Measurements from ENCODE around the gene COL27A1. TPM values are rescaled to one million over a fixed set of nuclear protein-coding genes. Genes with fewer than 3 reads are reported as not detected.
A peak's percentile ranks its signal among the peaks of the same experiment; 100 is the strongest.

Gene COL27A1
- polyA plus RNA-seq, 1 of the 3 experiments (the other 2 are of a cell fraction): 8.7 TPM

DNA sequence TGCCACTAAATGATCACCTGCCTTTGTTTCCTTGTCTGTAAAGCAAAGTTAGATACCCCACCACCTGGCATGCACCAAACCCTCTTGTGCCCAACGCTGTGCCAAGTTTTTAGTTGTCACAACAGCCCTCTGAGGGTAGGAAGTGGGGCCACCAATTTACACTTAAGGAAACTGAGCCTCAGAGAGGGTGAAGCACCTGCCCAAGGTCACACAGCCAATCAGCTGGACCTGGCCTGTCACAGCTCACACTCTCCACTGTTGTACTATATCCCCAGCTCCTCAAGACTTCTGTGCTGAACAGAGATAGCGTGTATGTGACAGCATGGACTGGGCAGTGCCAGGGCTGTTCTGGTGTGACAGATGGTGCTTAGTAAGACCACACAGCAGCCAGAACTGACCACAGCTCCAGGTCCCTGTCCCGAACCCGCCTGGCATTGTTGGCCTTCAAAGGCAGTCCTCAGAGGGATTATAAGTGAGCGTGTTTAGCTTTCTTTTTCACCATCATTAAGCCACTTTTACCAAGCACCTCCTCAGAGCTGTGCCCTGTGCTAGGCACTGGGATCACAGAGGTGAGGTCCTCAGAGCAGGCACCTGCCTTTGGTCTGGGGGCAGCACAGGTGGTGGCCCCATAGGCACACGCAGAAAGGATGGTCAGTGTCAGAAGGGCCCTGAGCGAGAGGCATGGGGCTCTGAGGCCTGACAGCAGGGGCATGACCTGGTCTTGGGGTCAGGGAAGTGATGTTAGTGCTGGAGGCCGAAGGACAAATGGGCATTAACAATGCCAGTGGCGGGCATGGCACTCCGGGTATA lies 71.1 kb downstream of the COL27A1 start (continued):
- no peak for TF ChIP-seq ZBTB33 (IDR thresholded peaks at IDR 0.05; ENCODE audit: borderline replicate concordance, low read depth)
- TF ChIP-seq PBX3 (IDR thresholded peaks at IDR 0.05): no peak
- no peak for TF ChIP-seq RAD21 (IDR thresholded peaks at IDR 0.05; ENCODE audit: low read length)
- no peak for TF ChIP-seq GATA2 (CRISPR knock-in tag; IDR thresholded peaks at IDR 0.05)

- H3K27me3 ChIP-seq (ENCODE audit: insufficient read depth): no peaks in the 10 kb centered on the region
- H3K79me2 ChIP-seq (ENCODE audit: insufficient read depth): no peaks in the 10 kb centered on the region
- DNase-seq: peak; percentile 58
- ChIA-PET CTCF (interaction anchor here (0.8 to 2.5 kb wide), 4 partner anchors 10 to 119 kb away, joined by 3 to 10 read pairs (median 8); partner anchors contain the start of gene COL27A1), POLR2A (no interaction called here)
- H3K36me3 ChIP-seq (replicated peaks in 1 of 2; ENCODE audit: control insufficient read depth in 1 of 2, insufficient read depth in 2 of 2, low read length in 1 of 2): no peaks in the 10 kb centered on the region
- peaks cover 34% of the 10 kb centered on the region for H3F3A ChIP-seq (replicated peaks; ENCODE audit: insufficient read depth)
- H2AFZ ChIP-seq (ENCODE audit: low read depth): no peak overlapping the region
- no peak for TF ChIP-seq JUND (IDR thresholded peaks at IDR 0.05)
- TF ChIP-seq CTCF (IDR thresholded peaks at IDR 0.05): no peak
- TF ChIP-seq MAX (IDR thresholded peaks at IDR 0.05; ENCODE audit: low read depth): no peak
- TF ChIP-seq SMC3 (IDR thresholded peaks at IDR 0.05; ENCODE audit: low read depth, low read length): no peak
- peak in 1 of 2 experiments; percentile 38; a peak in 1 of 4 replicates for TF ChIP-seq EP300 (IDR thresholded peaks at IDR 0.05; ENCODE audit: borderline replicate concordance in 1 of 2, low read depth in 1 of 2, low read length in 1 of 2)
- no peaks in the 10 kb centered on the region for H3K9me3 ChIP-seq
- WGBS (ENCODE audit: low lambda C conversion rate): 85% methylated on average over 16 of the region's 16 CpGs
- no peak overlapping the region for H3K27ac ChIP-seq (ENCODE audit: low read depth in 2 of 2, low read length in 1 of 2)
- H4K20me1 ChIP-seq (ENCODE audit: insufficient read depth): no peaks in the 10 kb centered on the region
- H3K9ac ChIP-seq: no peak overlapping the region
- H3K4me1 ChIP-seq (ENCODE audit: control insufficient read depth in 1 of 2, insufficient read depth in 2 of 2, low read depth in 1 of 2, low read length in 1 of 2): peaks cover 25 to 41% of the 10 kb centered on the region in 2 experiments; a peak in 3 of 4 replicates
- no peaks in the 10 kb centered on the region for H3K9me2 ChIP-seq
- no peak overlapping the region for H3K4me3 ChIP-seq (ENCODE audit: low read depth in 2 of 2, low read length in 1 of 2)
- H3K4me2 ChIP-seq: no peak overlapping the region
These were observed 72.1 kb downstream of the COL27A1 start for GRCh38 chr9:114227288-114228015.
